ENCODE measurements around the gene PPP1R37. TPM values are rescaled to one million over a fixed set of nuclear protein-coding genes. Genes with fewer than 3 reads are reported as not detected.

Gene PPP1R37
- total RNA-seq, 4 donors from 2014 or later, result 17.2 to 32.4 (median 17.8) TPM

DNA sequence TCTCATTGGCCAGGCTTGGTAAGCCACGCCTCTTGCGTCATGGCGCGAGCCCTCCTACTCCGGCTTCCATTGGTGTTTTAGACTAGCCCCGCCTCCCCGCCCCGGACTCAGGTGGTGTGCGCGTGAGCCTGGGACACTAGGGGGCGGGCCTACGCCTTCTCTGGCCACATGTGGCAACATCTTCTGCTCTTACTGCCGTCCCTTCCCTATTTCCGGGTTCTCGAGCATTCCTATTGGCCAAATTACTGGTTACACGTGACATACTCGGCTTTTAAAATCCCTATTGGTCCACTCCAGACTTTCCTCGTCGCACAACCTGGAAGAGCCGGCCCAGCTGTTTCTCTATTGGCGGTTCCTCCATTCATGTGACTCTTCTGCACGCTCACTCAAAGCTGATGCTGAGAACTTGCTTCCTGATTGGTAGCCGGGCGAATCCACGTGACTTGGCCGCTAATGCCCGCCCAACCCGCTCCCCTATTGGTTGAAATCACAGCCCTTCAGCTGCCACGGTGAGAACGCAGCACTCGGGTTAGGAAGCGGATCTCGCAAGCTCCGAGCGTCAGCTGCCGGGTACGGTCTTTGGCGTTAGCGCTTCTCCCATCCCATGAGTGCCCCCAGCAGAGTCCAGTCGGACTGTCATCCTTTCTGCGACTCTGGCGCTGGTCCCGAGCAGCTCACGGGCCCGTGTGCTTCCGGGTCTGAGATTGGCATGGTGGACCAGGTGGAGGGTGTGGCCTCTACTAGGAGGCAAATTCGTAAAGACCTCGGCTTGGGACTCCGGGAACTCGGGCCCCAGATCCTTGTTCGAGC lies 85.5 kb downstream of the PPP1R37 start, which contains the start of gene BLOC1S3:
TSS of gene BLOC1S3 (plus strand) at position 523 of the 810 bp plus-strand sequence. CDS start 513 bp downstream, outside the sequence.
- TF ChIP-seq, protein P1, sequence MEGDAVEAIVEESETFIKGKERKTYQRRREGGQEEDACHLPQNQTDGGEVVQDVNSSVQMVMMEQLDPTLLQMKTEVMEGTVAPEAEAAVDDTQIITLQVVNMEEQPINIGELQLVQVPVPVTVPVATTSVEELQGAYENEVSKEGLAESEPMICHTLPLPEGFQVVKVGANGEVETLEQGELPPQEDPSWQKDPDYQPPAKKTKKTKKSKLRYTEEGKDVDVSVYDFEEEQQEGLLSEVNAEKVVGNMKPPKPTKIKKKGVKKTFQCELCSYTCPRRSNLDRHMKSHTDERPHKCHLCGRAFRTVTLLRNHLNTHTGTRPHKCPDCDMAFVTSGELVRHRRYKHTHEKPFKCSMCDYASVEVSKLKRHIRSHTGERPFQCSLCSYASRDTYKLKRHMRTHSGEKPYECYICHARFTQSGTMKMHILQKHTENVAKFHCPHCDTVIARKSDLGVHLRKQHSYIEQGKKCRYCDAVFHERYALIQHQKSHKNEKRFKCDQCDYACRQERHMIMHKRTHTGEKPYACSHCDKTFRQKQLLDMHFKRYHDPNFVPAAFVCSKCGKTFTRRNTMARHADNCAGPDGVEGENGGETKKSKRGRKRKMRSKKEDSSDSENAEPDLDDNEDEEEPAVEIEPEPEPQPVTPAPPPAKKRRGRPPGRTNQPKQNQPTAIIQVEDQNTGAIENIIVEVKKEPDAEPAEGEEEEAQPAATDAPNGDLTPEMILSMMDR (IDR thresholded peaks at IDR 0.05; ENCODE audit: low read depth), result no peak

DNA sequence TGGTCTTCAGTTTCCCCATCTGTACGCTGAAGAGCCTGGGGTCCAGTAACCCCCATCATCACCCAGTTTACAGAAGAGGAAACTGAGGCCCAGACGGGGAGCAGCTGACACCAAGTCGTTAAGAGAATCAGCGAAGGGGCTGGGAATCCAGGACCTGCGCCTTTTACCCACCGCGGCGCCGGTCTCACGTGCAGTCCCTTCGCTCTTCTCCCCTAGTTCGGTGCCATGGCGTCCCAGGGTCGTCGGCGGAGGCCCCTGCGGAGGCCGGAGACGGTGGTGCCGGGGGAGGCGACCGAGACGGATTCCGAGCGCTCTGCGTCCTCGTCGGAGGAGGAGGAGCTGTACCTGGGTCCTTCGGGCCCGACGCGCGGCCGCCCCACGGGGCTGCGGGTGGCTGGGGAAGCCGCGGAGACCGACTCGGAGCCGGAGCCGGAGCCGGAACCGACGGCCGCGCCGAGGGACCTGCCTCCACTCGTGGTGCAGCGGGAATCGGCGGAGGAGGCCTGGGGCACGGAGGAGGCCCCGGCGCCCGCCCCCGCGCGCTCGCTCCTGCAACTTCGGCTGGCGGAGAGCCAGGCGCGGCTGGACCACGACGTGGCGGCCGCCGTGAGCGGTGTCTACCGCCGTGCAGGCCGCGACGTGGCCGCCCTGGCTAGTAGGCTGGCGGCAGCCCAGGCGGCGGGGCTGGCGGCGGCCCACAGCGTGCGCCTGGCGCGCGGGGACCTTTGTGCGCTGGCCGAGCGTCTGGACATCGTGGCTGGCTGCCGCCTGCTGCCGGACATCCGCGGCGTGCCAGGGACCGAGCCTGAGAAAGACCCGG lies 86.3 kb downstream of the PPP1R37 start:
- TF ChIP-seq, protein P1 (IDR thresholded peaks at IDR 0.05; ENCODE audit: low read depth), result no peak

DNA sequence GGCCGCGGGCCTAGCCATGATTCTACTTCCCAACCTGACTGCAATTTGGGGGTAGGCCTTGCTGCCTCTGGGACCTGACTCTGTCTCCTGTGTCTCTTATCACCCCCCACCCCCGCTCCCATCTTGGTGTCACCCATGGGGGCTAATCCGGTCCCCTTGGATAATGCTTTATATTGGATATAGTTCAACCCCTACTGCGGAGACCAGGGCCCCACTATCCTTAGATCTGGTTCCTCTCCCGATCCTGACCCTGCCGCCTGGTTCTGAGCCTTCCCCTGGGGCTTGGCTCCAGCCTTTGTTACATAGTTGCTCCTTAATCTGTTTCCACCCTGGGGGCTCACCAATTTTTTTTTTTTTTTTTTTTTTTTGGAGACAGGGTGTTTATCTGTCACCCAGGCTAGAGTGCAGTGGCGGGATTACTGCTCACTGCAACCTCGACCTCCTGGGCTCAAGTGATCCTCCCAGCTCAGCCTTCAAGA lies 87.0 kb downstream of the PPP1R37 start:
- TF ChIP-seq, protein P1 (IDR thresholded peaks at IDR 0.05; ENCODE audit: low read depth), result no peak

DNA sequence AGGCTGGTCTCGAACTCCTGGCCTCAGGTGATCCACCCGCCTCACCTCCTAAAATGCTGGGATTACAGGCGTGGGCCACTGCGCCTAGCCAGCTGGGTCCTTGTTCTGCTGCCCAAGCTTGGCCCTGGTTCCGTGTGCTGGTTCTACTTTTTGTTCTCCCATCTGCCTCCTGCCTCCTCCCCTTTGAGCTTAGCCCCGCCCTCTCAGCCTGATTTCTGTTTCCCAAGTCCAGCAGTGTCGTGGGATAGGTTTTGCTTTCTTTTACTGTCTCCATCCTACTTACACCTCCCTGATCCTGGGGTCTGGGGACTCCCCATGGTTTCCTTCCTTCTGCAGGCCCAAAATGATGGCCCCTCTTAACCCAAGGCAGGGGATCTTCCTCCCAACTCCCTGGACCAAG lies 88.0 kb downstream of the PPP1R37 start:
- TF ChIP-seq, protein P1 (IDR thresholded peaks at IDR 0.05; ENCODE audit: low read depth), result no peak

DNA sequence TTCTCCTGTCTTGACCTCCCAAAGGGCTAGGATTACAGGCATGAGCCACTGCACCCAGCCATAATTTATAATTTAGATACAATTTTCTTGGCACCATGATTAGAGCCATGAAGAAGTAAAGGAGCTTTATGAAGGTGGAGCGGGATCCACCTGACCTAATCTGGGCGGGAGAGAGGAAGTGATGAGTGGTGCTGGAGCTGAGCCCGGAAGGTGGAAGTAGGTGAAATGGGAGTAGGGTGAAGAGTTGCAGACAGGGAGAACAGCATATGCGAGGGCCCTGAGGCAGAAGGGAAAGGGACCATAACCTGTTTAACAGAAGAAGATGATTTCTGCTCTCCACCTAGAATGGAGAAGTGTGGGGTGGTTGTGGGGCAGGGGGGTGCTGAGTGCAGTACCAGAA lies 89.8 kb downstream of the PPP1R37 start:
- TF ChIP-seq, protein P1 (IDR thresholded peaks at IDR 0.05; ENCODE audit: low read depth), result no peak

DNA sequence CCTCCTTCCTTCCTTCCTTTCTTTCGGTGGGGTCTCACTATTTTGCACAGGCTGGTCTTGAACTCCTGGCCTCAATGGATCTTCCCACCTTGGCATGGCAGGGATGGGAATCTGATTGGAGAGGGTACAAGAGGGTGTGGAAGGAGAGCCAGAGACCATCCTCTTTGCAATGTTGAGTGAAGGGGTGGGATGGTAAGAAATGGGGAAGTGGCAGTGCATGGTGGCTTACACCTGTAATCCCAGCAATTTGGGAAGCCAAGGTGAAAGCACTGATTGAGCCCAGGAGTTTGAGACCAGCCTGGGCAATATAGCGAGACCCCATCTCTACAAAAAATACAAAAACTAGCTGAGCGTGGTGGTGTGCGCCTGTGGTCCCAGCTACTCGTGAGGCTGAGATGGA lies 91.1 kb downstream of the PPP1R37 start:
- TF ChIP-seq, protein P1 (IDR thresholded peaks at IDR 0.05; ENCODE audit: low read depth), result no peak

All from subcutaneous adipose tissue (tissue), 4 donors.